ENCODE data around the gene SPANXC.

- TF ChIP-seq ZNF70 (CRISPR knock-in tag; IDR thresholded peaks at IDR 0.05) (no peak), PPARA (CRISPR knock-in tag; IDR thresholded peaks at IDR 0.05; ENCODE audit: borderline replicate concordance) (no peak), OSR1 (CRISPR knock-in tag; IDR thresholded peaks at IDR 0.05) (no peak), PATZ1 (CRISPR knock-in tag; IDR thresholded peaks at IDR 0.05; ENCODE audit: borderline replicate concordance) (no peak), ZFP30 (CRISPR knock-in tag; IDR thresholded peaks at IDR 0.05) (no peak), ESRRG (CRISPR knock-in tag; IDR thresholded peaks at IDR 0.05) (no peak), ZC3H10 (CRISPR knock-in tag; IDR thresholded peaks at IDR 0.05) (no peak), ARNTL (CRISPR knock-in tag; IDR thresholded peaks at IDR 0.05; ENCODE audit: borderline replicate concordance, low read depth) (no peak), ZFP3 (CRISPR knock-in tag; IDR thresholded peaks at IDR 0.05) (no peak), RARB (CRISPR knock-in tag; IDR thresholded peaks at IDR 0.05) (no peak), POU6F1 (CRISPR knock-in tag; IDR thresholded peaks at IDR 0.05; ENCODE audit: borderline replicate concordance, low read depth) (no peak)
These were observed 37.2 kb upstream of the SPANXC start for GRCh38 chrX:141279476-141279875.
